Measurements from ENCODE around the gene PRM2. TPM values are rescaled to one million over a fixed set of nuclear protein-coding genes. Genes with fewer than 3 reads are reported as not detected.
A peak's percentile ranks its signal among the peaks of the same experiment; 100 is the strongest.

The PRM2 gene
- total and polyA plus RNA-seq, 2 of the 8 experiments (the other 6 are each of a cell fraction or from before 2014, with no cell fraction given): not detected

DNA sequence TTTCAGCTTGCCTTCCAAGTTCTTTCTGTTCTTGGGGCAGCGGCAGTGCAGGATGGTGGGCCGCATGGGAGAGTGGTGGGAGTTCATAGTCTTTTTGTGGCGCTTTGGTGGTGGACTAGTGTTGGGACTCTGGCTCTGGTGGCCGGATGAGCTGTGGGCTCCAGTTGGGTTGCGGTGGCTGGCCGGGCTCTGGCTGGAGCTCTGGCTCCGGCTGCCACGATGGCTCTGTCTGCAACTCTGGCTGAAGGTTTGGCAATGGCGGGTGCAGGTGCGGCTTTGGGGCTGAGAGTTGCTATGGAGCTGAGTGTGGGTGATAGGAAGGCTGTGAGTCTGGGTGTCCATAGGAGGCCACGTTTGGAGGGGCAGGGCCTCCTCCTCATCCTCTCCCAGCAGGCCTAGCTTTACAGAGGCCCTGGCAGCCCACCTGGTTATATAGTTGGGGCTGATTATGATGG lies 7.3 kb downstream of the PRM2 start, which contains the start of gene TNP2:
TNP2 (minus strand) TSS at position 405 of the 455 bp plus-strand sequence; CDS start at position 342, 63 bp downstream.
- H2BK20ac ChIP-seq (ENCODE audit: low read length): 0 out of 2 replicates have a peak within 1 kb of the TSS, but pooled peaks have one; percentile 29
- no peak within 1 kb of the TSS for H3K56ac ChIP-seq (replicated peaks; ENCODE audit: insufficient read length, low read depth, low read length)
- no peaks in the 10 kb centered on the region for H3K79me1 ChIP-seq (ENCODE audit: low read depth, low read length)
- no peak within 1 kb of the TSS for H3K14ac ChIP-seq (ENCODE audit: insufficient read length)
- ChIA-PET POLR2A (ENCODE audit: partially characterized antibody) (interaction anchor here (1.4 to 3.5 kb wide), 2 partner anchors 13 to 78 kb away, joined by 3 to 25 read pairs; partner anchors contain the start of gene SOCS1), CTCF (ENCODE audit: partially characterized antibody) (interaction anchor here (0.6 to 8.1 kb wide), 9 partner anchors 7 to 391 kb away, joined by 3 to 79 read pairs (median 5); partner anchors contain the start of genes PRM2 and SOCS1)
- H3K23me2 ChIP-seq (ENCODE audit: low read depth, low read length): no peaks in the 10 kb centered on the region; the same call in 1 of the 2 replicates
- H2BK5ac ChIP-seq (ENCODE audit: low read depth, low read length): no peak within 1 kb of the TSS
- H4K91ac ChIP-seq (replicated peaks; ENCODE audit: insufficient read length, low read length): no peak within 1 kb of the TSS
- no peaks in the 10 kb centered on the region for H3K9me3 ChIP-seq (ENCODE audit: insufficient read depth in 2 of 2, low read depth in 1 of 2, low read length in 1 of 2)
- DNase-seq (ENCODE audit: low read depth in 1 of 2, low spot score in 2 of 2) (no peak), FAIRE-seq (no peak)
- 0 out of 2 replicates have a peak within 1 kb of the TSS, but pooled peaks have one; percentile 63 for H2BK15ac ChIP-seq (ENCODE audit: low read length)
- H3K4me3 ChIP-seq (ENCODE audit: extremely low read depth in 1 of 4, insufficient read depth in 2 of 4, low read depth in 3 of 4, low read length in 4 of 4): no peak within 1 kb of the TSS
- H2AFZ ChIP-seq (ENCODE audit: low read length): no peak within 1 kb of the TSS
- no peak within 1 kb of the TSS for H2AK5ac ChIP-seq (ENCODE audit: low read depth, low read length)
- H3K4ac ChIP-seq (replicated peaks; ENCODE audit: insufficient read length, low read depth, low read length): no peak within 1 kb of the TSS
- 90% methylated on average over 11 of the region's 11 CpGs; no CpG with 5 or more reads in 1 of the 2 experiments for WGBS, 2 experiments (ENCODE audit: extremely low coverage in 1 of 2, insufficient coverage in 1 of 2, insufficient read length in 1 of 2, insufficient replicate concordance in 2 of 2, low coverage in 1 of 2, low lambda C conversion rate in 2 of 2, missing lambda C conversion rate in 1 of 2)
- no peaks in the 10 kb centered on the region for H3K27me3 ChIP-seq (replicated peaks in 1 of 4; ENCODE audit: control insufficient read depth in 3 of 4, extremely low read depth in 1 of 4, insufficient read depth in 3 of 4, low read length in 3 of 4)
- H4K8ac ChIP-seq (ENCODE audit: extremely low read depth, insufficient read depth, low read length): no peak within 1 kb of the TSS; the same call in 1 of the 2 replicates
- no peaks in the 10 kb centered on the region for H4K20me1 ChIP-seq (replicated peaks in 1 of 2; ENCODE audit: control insufficient read depth in 1 of 2, insufficient read depth in 2 of 2, low read length in 2 of 2)
- no peak within 1 kb of the TSS for H3K9ac ChIP-seq (replicated peaks in 1 of 4; ENCODE audit: extremely low read depth in 1 of 4, low read depth in 3 of 4, low read length in 3 of 4)
- no peak within 1 kb of the TSS; the same call in 1 of the 2 replicates for H3K18ac ChIP-seq (ENCODE audit: extremely low read depth, low read length)
- no peaks in the 10 kb centered on the region for H3K79me2 ChIP-seq (ENCODE audit: control insufficient read depth in 1 of 2, insufficient read depth in 2 of 2, low read length in 2 of 2)
- H2BK12ac ChIP-seq (ENCODE audit: low read depth, low read length): no peak within 1 kb of the TSS
- H2BK120ac ChIP-seq (replicated peaks; ENCODE audit: low read depth, low read length): no peak within 1 kb of the TSS
- H3K4me1 ChIP-seq (replicated peaks in 1 of 4; ENCODE audit: control insufficient read depth in 3 of 4, insufficient read depth in 4 of 4, low read length in 3 of 4): peaks cover 0 to 3% (median 0%) of the 10 kb centered on the region in 4 experiments; a peak in 2 of 7 replicates
- H3K36me3 ChIP-seq (ENCODE audit: control insufficient read depth in 2 of 4, insufficient read depth in 4 of 4, low read length in 3 of 4): no peaks in the 10 kb centered on the region
- H3K23ac ChIP-seq (ENCODE audit: insufficient read length): no peak within 1 kb of the TSS
- no peak within 1 kb of the TSS for H3K27ac ChIP-seq (ENCODE audit: low read depth, low read length)
- no peak within 1 kb of the TSS for H3K4me2 ChIP-seq (ENCODE audit: insufficient read depth in 1 of 2, low read depth in 2 of 2, low read length in 2 of 2)
- H4K5ac ChIP-seq (ENCODE audit: insufficient read length, low read depth, low read length): no peak within 1 kb of the TSS
- TF ChIP-seq HDAC2 (IDR thresholded peaks at IDR 0.05; ENCODE audit: borderline replicate concordance in 1 of 2, low read depth in 2 of 2, low read length in 2 of 2) (no peak), SAP30 (IDR thresholded peaks at IDR 0.05; ENCODE audit: insufficient read depth, insufficient replicate concordance, low read length) (no peak), TAF7 (optimal IDR thresholded peaks at IDR 0.05; ENCODE audit: borderline replicate concordance, low read depth, low read length) (no peak), SP4 (IDR thresholded peaks at IDR 0.05; ENCODE audit: low read length) (no peak), ASH2L (IDR thresholded peaks at IDR 0.05; ENCODE audit: low read length) (no peak), BACH1 (IDR thresholded peaks at IDR 0.05; ENCODE audit: low read length) (no peak), PHF8 (conservative IDR thresholded peaks at IDR 0.05; ENCODE audit: low read depth, low read length) (no peak), POLR2AphosphoS5 (IDR thresholded peaks at IDR 0.05; ENCODE audit: low read depth, low read length) (no peak), BCL11A (IDR thresholded peaks at IDR 0.05; ENCODE audit: low read depth in 2 of 2, low read length in 2 of 2) (no peak), TBP (IDR thresholded peaks at IDR 0.05; ENCODE audit: low read depth, low read length) (no peak), SUZ12 (IDR thresholded peaks at IDR 0.05; ENCODE audit: low read length) (no peak), CBX8 (IDR thresholded peaks at IDR 0.05; ENCODE audit: borderline replicate concordance, low read depth, low read length) (no peak), TEAD4 (IDR thresholded peaks at IDR 0.05; ENCODE audit: low read depth, low read length) (no peak), KDM1A (IDR thresholded peaks at IDR 0.05; ENCODE audit: borderline replicate concordance, low read length) (no peak)

Measured in H1 (cell line).